PFSK-1 (cell line): ENCODE results near the gene CXCR3.

ENCODE experiments used
- FOXP2 ChIP-seq: optimal IDR thresholded peaks from 2 replicates; pipeline ENCODE3; 2011; ENCODE audit warnings: borderline replicate concordance, control low read depth, inconsistent platforms; ENCODE audit not compliant: insufficient read depth; ENCODE audit errors: extremely low read length, extremely low read depth
- POLR2AphosphoS5 ChIP-seq: IDR thresholded peaks from 2 replicates; pipeline ENCODE4 v1.6.1; 2012; ENCODE audit warnings: low read depth, mild to moderate bottlenecking, control low read depth, low read length, moderate library complexity
- REST ChIP-seq, 2 experiments: IDR thresholded peaks; 2 replicates each; pipeline versions ENCODE4 v1.6.1 to v1.8.0; 2011 to 2012; ENCODE audit warnings: low read depth in 2 of 2, low read length in 2 of 2, control low read depth in 1 of 2, inconsistent platforms in 1 of 2, mild to moderate bottlenecking in 1 of 2, moderate library complexity in 1 of 2; ENCODE audit not compliant: insufficient read depth in 1 of 2

- TF ChIP-seq POLR2AphosphoS5 (no peak), REST (IDR thresholded peaks at IDR 0.05; ENCODE audit: insufficient read depth in 1 of 2, low read depth in 2 of 2, low read length in 2 of 2) (no peak), FOXP2 (no peak)
Measured at GRCh38 chrX:71579136-71579989, 38.9 kb downstream of the CXCR3 start.
